Left forelimb (tissue), 1 donor: ENCODE results near the gene CENPQ.

ENCODE experiments used
- DNase-seq: peaks from one replicate; pipeline ENCODE4 v3.0.0-alpha.2; 2018; ENCODE audit warnings: low spot score

Gene CENPQ

GRCh38 chr6:49541936-49542335, 78.8 kb downstream of the CENPQ start:
- no peak for DNase-seq
